AG08396 (cell line): ENCODE results near the gene KCNJ1.

Source experiments
- DNase-seq: peaks from one replicate; pipeline ENCODE4 v3.0.0; 2012; ENCODE audit warnings: low spot score, mixed read lengths

KCNJ1 gene

GRCh38 chr11:128848815-128849455 is 18.2 kb downstream of the KCNJ1 start:
- DNase-seq: peak; percentile 53

- DNase-seq: no peak
These were observed 20.1 kb downstream of the KCNJ1 start for GRCh38 chr11:128846985-128847384.

GRCh38 chr11:128845334-128845780 is 21.7 kb downstream of the KCNJ1 start:
- DNase-seq: no peak

- DNase-seq: no peak
These were observed 23.8 kb downstream of the KCNJ1 start for GRCh38 chr11:128843198-128843785.

GRCh38 chr11:128841461-128842072 is 25.5 kb downstream of the KCNJ1 start:
- DNase-seq: no peak

- DNase-seq: no peak
These were observed 26.3 kb downstream of the KCNJ1 start for GRCh38 chr11:128840783-128841182.

GRCh38 chr11:128840137-128840536 is 27.0 kb downstream of the KCNJ1 start:
- DNase-seq: no peak

GRCh38 chr11:128839081-128839480 is 28.0 kb downstream of the KCNJ1 start:
- no peak for DNase-seq

GRCh38 chr11:128837627-128838026 is 29.5 kb downstream of the KCNJ1 start:
- DNase-seq: no peak

- DNase-seq: no peak
These were observed 31.2 kb downstream of the KCNJ1 start for GRCh38 chr11:128835741-128836430.

GRCh38 chr11:128834157-128834556 is 32.9 kb downstream of the KCNJ1 start:
- DNase-seq: no peak

- no peak for DNase-seq
These were observed 35.0 kb downstream of the KCNJ1 start for GRCh38 chr11:128832121-128832497.

GRCh38 chr11:128831174-128832120 is 35.6 kb downstream of the KCNJ1 start:
- peak; percentile 74 for DNase-seq

GRCh38 chr11:128830290-128831173 is 36.6 kb downstream of the KCNJ1 start:
- DNase-seq: no peak

- no peak for DNase-seq
These were observed 38.7 kb downstream of the KCNJ1 start for GRCh38 chr11:128828350-128828749.

GRCh38 chr11:128827191-128827893 is 39.8 kb downstream of the KCNJ1 start:
- DNase-seq: no peak

- no peak for DNase-seq
These were observed 41.9 kb downstream of the KCNJ1 start for GRCh38 chr11:128825050-128825784.

- peak; percentile 26 for DNase-seq
These were observed 42.7 kb downstream of the KCNJ1 start for GRCh38 chr11:128824191-128825049.
